Caco-2 (cell line): ENCODE results near the gene TPD52L1. TPM values are rescaled to one million over a fixed set of nuclear protein-coding genes. Genes with fewer than 3 reads are reported as not detected.

Source experiments
- BruUV-seq: library from RNA; stranded (reverse); fragments of 400-500 nt; replicated peaks from 2 replicates; lab custom pipeline; 2021; lab: Mats Ljungman, UMichigan
- CTCF ChIA-PET: fragments of 300-600 bp; sonication (Branson Sonifier 250); formaldehyde crosslinking; loops from one replicate; lab custom pipeline; 2022; ENCODE audit warnings: antibody characterized with exemption; lab: Charles Lee
- POLR2A ChIA-PET: fragments of 300-600 bp; sonication (Branson Sonifier 250); formaldehyde crosslinking; loops from one replicate; lab custom pipeline; 2022; ENCODE audit warnings: antibody characterized with exemption; lab: Charles Lee
- DNase-seq, 2 experiments: peaks; one replicate each; pipeline versions ENCODE4 v3.0.0 to v3.0.0-alpha.2; 2020 to 2022
- H3K27me3 ChIP-seq: replicated peaks from 2 replicates; pipeline ENCODE4 v1.6.0; 2011; ENCODE audit warnings: low read length; ENCODE audit not compliant: control insufficient read depth, insufficient read depth
- H3K36me3 ChIP-seq: 2 replicates; pipeline ENCODE4 v1.5.1; 2011; ENCODE audit warnings: low read length; ENCODE audit not compliant: control insufficient read depth, insufficient read depth
- H3K4me1 ChIP-seq: fragments of 250-450 bp; sonication (Bioruptor Pico); 2 replicates; pipeline ENCODE4 v1.5.1; 2020; ENCODE audit warnings: mild to moderate bottlenecking
- H3K4me3 ChIP-seq: 2 replicates; pipeline ENCODE4 v1.5.1; 2011; ENCODE audit warnings: low read depth, mild to moderate bottlenecking, control low read depth, low read length
- H3K9me3 ChIP-seq: fragments of 250-450 bp; sonication (Bioruptor Pico); 2 replicates; pipeline ENCODE4 v1.5.1; 2020; ENCODE audit warnings: mild to moderate bottlenecking, moderate library complexity
- H3K27ac Mint-ChIP-seq: one replicate; pipeline ENCODE4 v1.8.0; 2022; ENCODE audit warnings: mixed read lengths; ENCODE audit not compliant: unreplicated experiment
- H3K27me3 Mint-ChIP-seq: one replicate; pipeline ENCODE4 v1.8.0; 2022; ENCODE audit warnings: mixed read lengths; ENCODE audit not compliant: insufficient read depth, unreplicated experiment
- H3K36me3 Mint-ChIP-seq: one replicate; pipeline ENCODE4 v1.8.0; 2022; ENCODE audit warnings: mild to moderate bottlenecking, mixed read lengths; ENCODE audit not compliant: insufficient read depth, unreplicated experiment
- H3K4me1 Mint-ChIP-seq: one replicate; pipeline ENCODE4 v1.8.0; 2022; ENCODE audit warnings: low read depth, mixed read lengths; ENCODE audit not compliant: unreplicated experiment
- H3K4me3 Mint-ChIP-seq: one replicate; pipeline ENCODE4 v1.8.0; 2022; ENCODE audit warnings: mild to moderate bottlenecking, moderate library complexity, mixed read lengths; ENCODE audit not compliant: unreplicated experiment
- H3K9me3 Mint-ChIP-seq: one replicate; pipeline ENCODE4 v1.8.0; 2022; ENCODE audit warnings: mixed read lengths; ENCODE audit not compliant: unreplicated experiment
- intact Hi-C: fragments of 100-400 bp; cut with micrococcal nuclease; formaldehyde crosslinking; loops from one replicate; pipeline ENCODE4 v1.10.0; 2022; ENCODE audit not compliant: unreplicated experiment
- total RNA-seq: library from RNA; stranded (reverse); gene quantifications from 2 replicates; pipeline ENCODE4 v1.2.3, GENCODE V29; 2022
- TF ChIP-seq, protein P1 (sequence below), 2 experiments: fragments of 200-600 bp in 1 of 2; IDR thresholded peaks; 1 replicate in 1 of 2; 2 replicates in 1 of 2; pipeline versions ENCODE4 v1.5.1 to v1.8.0; 2011 to 2022; ENCODE audit warnings: antibody characterized with exemption in 1 of 2, control low read depth in 1 of 2, inconsistent platforms in 1 of 2, low read depth in 1 of 2, low read length in 1 of 2, mild to moderate bottlenecking in 1 of 2, moderate library complexity in 1 of 2; ENCODE audit not compliant: insufficient read depth in 1 of 2, severe bottlenecking in 1 of 2, unreplicated experiment in 1 of 2

TPD52L1 gene
- total RNA-seq, 1 experiment from 2014 or later, result 83.9 TPM

DNA sequence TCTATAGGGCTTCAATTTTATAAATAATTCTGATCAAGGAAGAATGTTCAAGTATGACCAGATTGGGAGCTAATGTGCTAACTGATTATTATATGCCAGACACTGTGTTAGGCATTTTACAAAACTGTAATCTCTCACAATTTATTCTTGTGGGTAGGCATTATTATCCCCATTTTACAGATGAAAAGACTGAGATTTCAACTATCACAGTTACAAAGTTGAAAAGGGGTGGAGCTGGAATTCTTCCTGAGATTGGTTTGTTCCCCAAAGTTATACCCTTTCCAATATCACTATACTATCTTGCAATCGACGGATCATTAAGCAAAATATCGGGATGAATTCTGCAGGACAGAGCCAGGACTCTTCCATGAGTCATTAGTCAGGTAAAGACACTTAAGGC, 57.1 kb downstream of the TPD52L1 start:
- TF ChIP-seq, protein P1, sequence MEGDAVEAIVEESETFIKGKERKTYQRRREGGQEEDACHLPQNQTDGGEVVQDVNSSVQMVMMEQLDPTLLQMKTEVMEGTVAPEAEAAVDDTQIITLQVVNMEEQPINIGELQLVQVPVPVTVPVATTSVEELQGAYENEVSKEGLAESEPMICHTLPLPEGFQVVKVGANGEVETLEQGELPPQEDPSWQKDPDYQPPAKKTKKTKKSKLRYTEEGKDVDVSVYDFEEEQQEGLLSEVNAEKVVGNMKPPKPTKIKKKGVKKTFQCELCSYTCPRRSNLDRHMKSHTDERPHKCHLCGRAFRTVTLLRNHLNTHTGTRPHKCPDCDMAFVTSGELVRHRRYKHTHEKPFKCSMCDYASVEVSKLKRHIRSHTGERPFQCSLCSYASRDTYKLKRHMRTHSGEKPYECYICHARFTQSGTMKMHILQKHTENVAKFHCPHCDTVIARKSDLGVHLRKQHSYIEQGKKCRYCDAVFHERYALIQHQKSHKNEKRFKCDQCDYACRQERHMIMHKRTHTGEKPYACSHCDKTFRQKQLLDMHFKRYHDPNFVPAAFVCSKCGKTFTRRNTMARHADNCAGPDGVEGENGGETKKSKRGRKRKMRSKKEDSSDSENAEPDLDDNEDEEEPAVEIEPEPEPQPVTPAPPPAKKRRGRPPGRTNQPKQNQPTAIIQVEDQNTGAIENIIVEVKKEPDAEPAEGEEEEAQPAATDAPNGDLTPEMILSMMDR (IDR thresholded peaks at IDR 0.05; ENCODE audit: insufficient read depth in 1 of 2, low read depth in 1 of 2, low read length in 1 of 2, severe bottlenecking in 1 of 2, unreplicated experiment in 1 of 2), result no peak
- Mint-ChIP-seq H3K27me3 (no peaks in the 10 kb centered on the region), H3K9me3 (no peaks in the 10 kb centered on the region), H3K4me3 (no peak overlapping the region), H3K36me3 (no peaks in the 10 kb centered on the region), H3K4me1 (no peaks in the 10 kb centered on the region), H3K27ac (no peak overlapping the region)
- intact Hi-C loops, result no loop called here
- no peaks in the 10 kb centered on the region for H3K4me1 ChIP-seq
- no peaks in the 10 kb centered on the region for H3K36me3 ChIP-seq
- POLR2A ChIA-PET, result no interaction called here
- H3K4me3 ChIP-seq, result no peak overlapping the region
- no peaks in the 10 kb centered on the region for H3K27me3 ChIP-seq
- DNase-seq, result no peak
- H3K9me3 ChIP-seq, result no peaks in the 10 kb centered on the region
- BruUV-seq, result no TSS peak
- CTCF ChIA-PET, result interaction anchor here (0.5 kb wide), 1 partner anchor 186 kb away, joined by 4 read pairs; no protein-coding TSS in a partner anchor

DNA sequence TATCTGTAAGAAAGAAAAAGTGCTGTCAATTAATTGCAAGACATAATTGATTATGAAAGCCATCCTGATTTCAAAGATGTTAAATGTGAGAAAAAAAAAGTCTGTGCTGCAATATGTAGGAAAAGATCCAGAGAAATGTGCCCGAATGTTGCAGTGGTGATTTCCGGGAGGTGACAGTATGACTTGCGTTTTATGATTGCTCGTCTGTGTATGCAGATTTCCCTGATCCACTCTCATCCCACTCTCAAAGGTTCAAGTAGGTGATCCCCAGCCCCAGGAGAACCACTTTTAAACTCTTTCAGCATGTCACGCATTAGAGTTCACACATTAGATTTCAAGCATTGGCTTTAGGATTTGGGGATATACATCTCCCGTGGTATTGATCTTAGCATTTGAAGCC, 57.8 kb downstream of the TPD52L1 start:
- Mint-ChIP-seq H3K27me3 (no peaks in the 10 kb centered on the region), H3K27ac (no peak overlapping the region), H3K9me3 (no peaks in the 10 kb centered on the region), H3K36me3 (no peaks in the 10 kb centered on the region), H3K4me3 (no peak overlapping the region), H3K4me1 (no peaks in the 10 kb centered on the region)
- Histone ChIP-seq H3K4me1 (no peaks in the 10 kb centered on the region), H3K9me3 (no peaks in the 10 kb centered on the region), H3K27me3 (no peaks in the 10 kb centered on the region), H3K36me3 (no peaks in the 10 kb centered on the region), H3K4me3 (no peak overlapping the region)
- TF ChIP-seq, protein P1 (IDR thresholded peaks at IDR 0.05; ENCODE audit: insufficient read depth in 1 of 2, low read depth in 1 of 2, low read length in 1 of 2, severe bottlenecking in 1 of 2, unreplicated experiment in 1 of 2), result no peak
- BruUV-seq, result no TSS peak
- CTCF ChIA-PET, result no interaction called here
- POLR2A ChIA-PET, result no interaction called here
- DNase-seq, result no peak
- intact Hi-C loops, result no loop called here

DNA sequence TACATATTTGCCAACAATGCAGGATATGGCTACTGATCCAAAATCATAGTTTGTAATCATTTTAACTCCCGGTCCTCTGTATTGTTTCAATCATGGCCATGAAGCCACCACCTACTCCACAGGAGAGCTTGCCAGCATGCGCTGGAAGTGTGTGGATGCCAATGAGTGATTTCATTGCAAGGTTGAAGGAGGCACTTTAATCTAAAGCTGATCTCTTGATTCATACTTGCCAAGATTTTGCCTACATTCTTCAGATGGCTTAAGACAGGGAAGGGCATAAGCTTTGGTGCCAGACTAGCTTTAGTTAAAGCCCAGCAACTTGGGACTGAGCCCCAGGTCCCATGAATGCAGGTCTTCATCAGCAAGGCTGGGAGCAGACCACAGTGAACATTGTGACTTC, 58.8 kb downstream of the TPD52L1 start:
- intact Hi-C loops, result no loop called here
- H3K9me3 ChIP-seq, result no peaks in the 10 kb centered on the region
- H3K36me3 ChIP-seq, result no peaks in the 10 kb centered on the region
- no peak for DNase-seq
- H3K4me1 Mint-ChIP-seq, result no peaks in the 10 kb centered on the region
- H3K4me3 Mint-ChIP-seq, result no peak overlapping the region
- H3K9me3 Mint-ChIP-seq, result no peaks in the 10 kb centered on the region
- no peaks in the 10 kb centered on the region for H3K36me3 Mint-ChIP-seq
- H3K4me1 ChIP-seq, result no peaks in the 10 kb centered on the region
- no peak overlapping the region for H3K4me3 ChIP-seq
- no TSS peak for BruUV-seq
- TF ChIP-seq, protein P1 (IDR thresholded peaks at IDR 0.05; ENCODE audit: insufficient read depth in 1 of 2, low read depth in 1 of 2, low read length in 1 of 2, severe bottlenecking in 1 of 2, unreplicated experiment in 1 of 2), result no peak
- ChIA-PET CTCF (no interaction called here), POLR2A (no interaction called here)
- no peaks in the 10 kb centered on the region for H3K27me3 Mint-ChIP-seq
- no peak overlapping the region for H3K27ac Mint-ChIP-seq
- H3K27me3 ChIP-seq, result no peaks in the 10 kb centered on the region
